ENCODE data around the gene RAB37. TPM values are rescaled to one million over a fixed set of nuclear protein-coding genes. Genes with fewer than 3 reads are reported as not detected.
A peak's percentile ranks its signal among the peaks of the same experiment; 100 is the strongest.

Gene RAB37
- total and polyA plus RNA-seq, 2 of the 13 experiments (the other 11 are each of a cell fraction or from before 2014, with no cell fraction given): 0.91 to 3.7 TPM

DNA sequence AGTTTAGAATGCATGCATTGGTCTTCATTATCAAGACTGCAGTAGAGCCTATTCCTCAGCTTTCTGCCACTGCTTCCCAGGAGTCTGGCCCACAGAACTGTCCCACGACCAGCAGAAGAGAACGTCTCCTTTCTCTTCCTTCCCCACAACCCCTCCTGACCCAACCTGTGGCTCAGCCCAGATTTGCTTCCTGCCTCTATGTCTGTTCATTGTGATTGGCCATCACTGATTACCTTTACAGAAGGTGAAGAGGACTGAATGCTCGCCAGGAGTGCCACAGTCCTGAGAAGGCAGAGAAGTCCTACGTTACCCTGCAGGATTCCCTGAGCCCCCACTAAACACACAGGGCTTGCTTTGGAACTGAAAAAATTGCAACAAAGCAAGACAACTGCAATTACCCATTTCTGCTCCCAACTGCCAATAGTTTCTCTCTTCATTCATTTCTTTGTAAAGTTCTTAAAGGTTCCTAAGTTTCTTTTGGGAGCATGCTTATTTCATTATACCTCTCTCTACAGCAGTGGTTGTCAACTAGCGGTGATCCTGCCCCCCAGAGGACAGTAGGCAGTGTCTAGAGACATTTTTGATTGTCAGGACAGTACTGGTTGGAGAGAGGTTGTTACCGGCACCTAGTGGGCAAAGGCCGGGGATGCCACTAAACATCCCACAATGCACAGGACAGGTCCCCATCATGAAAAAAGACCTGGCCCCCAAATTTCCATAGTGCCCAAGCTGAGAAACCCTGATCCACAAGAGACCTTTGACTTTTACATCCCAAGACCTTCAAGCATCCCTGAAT is 43.6 kb downstream of the RAB37 start (continued):
- TF ChIP-seq, protein P1, sequence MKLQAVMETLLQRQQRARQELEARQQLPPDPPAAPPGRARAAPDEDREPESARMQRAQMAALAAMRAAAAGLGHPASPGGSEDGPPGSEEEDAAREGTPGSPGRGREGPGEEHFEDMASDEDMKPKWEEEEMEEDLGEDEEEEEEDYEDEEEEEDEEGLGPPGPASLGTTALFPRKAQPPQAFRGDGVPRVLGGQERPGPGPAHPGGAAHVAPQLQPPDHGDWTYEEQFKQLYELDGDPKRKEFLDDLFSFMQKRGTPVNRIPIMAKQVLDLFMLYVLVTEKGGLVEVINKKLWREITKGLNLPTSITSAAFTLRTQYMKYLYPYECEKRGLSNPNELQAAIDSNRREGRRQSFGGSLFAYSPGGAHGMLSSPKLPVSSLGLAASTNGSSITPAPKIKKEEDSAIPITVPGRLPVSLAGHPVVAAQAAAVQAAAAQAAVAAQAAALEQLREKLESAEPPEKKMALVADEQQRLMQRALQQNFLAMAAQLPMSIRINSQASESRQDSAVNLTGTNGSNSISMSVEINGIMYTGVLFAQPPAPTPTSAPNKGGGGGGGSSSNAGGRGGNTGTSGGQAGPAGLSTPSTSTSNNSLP (IDR thresholded peaks at IDR 0.05; ENCODE audit: low read depth, low read length): peak; percentile 41; the same call in 1 of the 2 replicates
- peak; percentile 92 for TF ChIP-seq RAD21 (CRISPR knock-in tag; IDR thresholded peaks at IDR 0.05)
- TF ChIP-seq, protein P2, sequence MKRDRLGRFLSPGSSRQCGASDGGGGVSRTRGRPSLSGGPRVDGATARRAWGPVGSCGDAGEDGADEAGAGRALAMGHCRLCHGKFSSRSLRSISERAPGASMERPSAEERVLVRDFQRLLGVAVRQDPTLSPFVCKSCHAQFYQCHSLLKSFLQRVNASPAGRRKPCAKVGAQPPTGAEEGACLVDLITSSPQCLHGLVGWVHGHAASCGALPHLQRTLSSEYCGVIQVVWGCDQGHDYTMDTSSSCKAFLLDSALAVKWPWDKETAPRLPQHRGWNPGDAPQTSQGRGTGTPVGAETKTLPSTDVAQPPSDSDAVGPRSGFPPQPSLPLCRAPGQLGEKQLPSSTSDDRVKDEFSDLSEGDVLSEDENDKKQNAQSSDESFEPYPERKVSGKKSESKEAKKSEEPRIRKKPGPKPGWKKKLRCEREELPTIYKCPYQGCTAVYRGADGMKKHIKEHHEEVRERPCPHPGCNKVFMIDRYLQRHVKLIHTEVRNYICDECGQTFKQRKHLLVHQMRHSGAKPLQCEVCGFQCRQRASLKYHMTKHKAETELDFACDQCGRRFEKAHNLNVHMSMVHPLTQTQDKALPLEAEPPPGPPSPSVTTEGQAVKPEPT (CRISPR knock-in tag; IDR thresholded peaks at IDR 0.05; ENCODE audit: low read depth): 0 out of 2 replicates have a peak, but pooled peaks have one; percentile 44
- TF ChIP-seq THAP11 (CRISPR knock-in tag; IDR thresholded peaks at IDR 0.05): peak; percentile 53; the same call in 1 of the 2 replicates
- TF ChIP-seq ZFY (CRISPR knock-in tag; IDR thresholded peaks at IDR 0.05): no peak
- peak; percentile 72; the same call in 1 of the 2 replicates for TF ChIP-seq IRF2 (CRISPR knock-in tag; IDR thresholded peaks at IDR 0.05)
- TF ChIP-seq ZNF792 (CRISPR knock-in tag; IDR thresholded peaks at IDR 0.05): 0 out of 2 replicates have a peak, but pooled peaks have one; percentile 38
- TF ChIP-seq ZNF18 (CRISPR knock-in tag; IDR thresholded peaks at IDR 0.05; ENCODE audit: insufficient replicate concordance): no peak
- peak; percentile 50; the same call in 1 of the 2 replicates for TF ChIP-seq ZNF772 (CRISPR knock-in tag; IDR thresholded peaks at IDR 0.05)
- TF ChIP-seq ZSCAN21 (CRISPR knock-in tag; IDR thresholded peaks at IDR 0.05; ENCODE audit: borderline replicate concordance): no peak
- no peak for TF ChIP-seq HMGXB3 (CRISPR knock-in tag; IDR thresholded peaks at IDR 0.05; ENCODE audit: borderline replicate concordance)
- TF ChIP-seq GATAD2A (CRISPR knock-in tag; IDR thresholded peaks at IDR 0.05): peak; percentile 57; the same call in 1 of the 2 replicates
- TF ChIP-seq KLF11 (CRISPR knock-in tag; IDR thresholded peaks at IDR 0.05): 0 out of 2 replicates have a peak, but pooled peaks have one; percentile 53
- TF ChIP-seq, protein P3, sequence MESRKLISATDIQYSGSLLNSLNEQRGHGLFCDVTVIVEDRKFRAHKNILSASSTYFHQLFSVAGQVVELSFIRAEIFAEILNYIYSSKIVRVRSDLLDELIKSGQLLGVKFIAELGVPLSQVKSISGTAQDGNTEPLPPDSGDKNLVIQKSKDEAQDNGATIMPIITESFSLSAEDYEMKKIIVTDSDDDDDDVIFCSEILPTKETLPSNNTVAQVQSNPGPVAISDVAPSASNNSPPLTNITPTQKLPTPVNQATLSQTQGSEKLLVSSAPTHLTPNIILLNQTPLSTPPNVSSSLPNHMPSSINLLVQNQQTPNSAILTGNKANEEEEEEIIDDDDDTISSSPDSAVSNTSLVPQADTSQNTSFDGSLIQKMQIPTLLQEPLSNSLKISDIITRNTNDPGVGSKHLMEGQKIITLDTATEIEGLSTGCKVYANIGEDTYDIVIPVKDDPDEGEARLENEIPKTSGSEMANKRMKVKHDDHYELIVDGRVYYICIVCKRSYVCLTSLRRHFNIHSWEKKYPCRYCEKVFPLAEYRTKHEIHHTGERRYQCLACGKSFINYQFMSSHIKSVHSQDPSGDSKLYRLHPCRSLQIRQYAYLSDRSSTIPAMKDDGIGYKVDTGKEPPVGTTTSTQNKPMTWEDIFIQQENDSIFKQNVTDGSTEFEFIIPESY (CRISPR knock-in tag; IDR thresholded peaks at IDR 0.05): peak; percentile 38; the same call in 1 of the 2 replicates
- no peak for TF ChIP-seq ZFAT (CRISPR knock-in tag; conservative IDR thresholded peaks at IDR 0.05)
- TF ChIP-seq KLF16 (CRISPR knock-in tag; IDR thresholded peaks at IDR 0.05): peak in 1 of 2 experiments; percentile 72; a peak in 1 of 4 replicates
- TF ChIP-seq EED (CRISPR knock-in tag; IDR thresholded peaks at IDR 0.05): peak; percentile 30; the same call in 1 of the 2 replicates

Data from HepG2 (cell line).